Measurements from ENCODE around the gene USF2. TPM values are rescaled to one million over a fixed set of nuclear protein-coding genes. Genes with fewer than 3 reads are reported as not detected.

USF2 gene
- total RNA-seq, 1 donor from 2014 or later: 43.4 TPM

- DNase-seq (ENCODE audit: low read depth, low spot score): no peak
Observed at GRCh38 chr19:35298561-35298972, 29.8 kb downstream of the USF2 start.

DNA sequence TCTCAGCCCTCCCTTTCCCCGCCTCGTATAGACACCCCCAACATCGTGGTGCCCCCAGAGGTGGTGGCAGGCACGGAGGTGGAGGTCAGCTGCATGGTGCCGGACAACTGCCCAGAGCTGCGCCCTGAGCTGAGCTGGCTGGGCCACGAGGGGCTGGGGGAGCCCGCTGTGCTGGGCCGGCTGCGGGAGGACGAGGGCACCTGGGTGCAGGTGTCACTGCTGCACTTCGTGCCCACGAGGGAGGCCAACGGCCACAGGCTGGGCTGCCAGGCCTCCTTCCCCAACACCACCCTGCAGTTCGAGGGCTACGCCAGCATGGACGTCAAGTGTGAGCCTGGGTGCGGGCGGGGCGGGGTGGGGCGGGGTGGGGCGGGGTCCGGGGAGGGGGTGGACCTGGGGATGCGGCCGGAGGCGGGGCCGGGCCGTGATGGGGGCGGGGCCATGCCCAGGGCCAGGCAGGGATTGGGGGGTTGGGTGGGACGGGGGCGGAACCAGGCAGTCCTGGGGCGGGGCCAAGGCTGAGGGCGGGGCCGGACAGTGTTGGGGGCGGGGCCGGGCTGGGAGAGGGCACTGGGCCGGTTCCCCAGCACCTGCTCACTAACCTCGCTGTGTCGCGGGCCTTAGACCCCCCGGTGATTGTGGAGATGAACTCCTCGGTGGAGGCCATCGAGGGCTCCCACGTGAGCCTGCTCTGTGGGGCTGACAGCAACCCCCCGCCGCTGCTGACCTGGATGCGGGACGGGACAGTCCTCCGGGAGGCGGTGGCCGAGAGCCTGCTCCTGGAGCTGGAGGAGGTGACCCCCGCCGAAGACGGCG lies 31.0 kb downstream of the USF2 start:
- DNase-seq (ENCODE audit: low read depth, low spot score): no peak

DNA sequence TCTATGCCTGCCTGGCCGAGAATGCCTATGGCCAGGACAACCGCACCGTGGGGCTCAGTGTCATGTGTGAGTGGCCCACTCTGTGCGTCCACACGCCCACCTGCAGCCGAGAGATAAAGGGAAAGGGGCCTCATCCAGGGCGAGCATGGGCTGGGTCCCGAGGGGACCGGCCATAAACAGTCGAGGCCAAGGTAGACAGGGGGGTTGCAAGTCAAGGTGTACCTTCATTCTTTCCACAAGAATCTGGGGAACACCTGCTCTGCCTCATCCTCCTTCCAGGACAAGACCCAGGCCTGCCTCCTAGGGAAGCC lies 31.5 kb downstream of the USF2 start:
- no peak for DNase-seq (ENCODE audit: low read depth, low spot score)

GRCh38 chr19:35301961-35302360 lies 33.2 kb downstream of the USF2 start:
- DNase-seq (ENCODE audit: low read depth, low spot score): no peak

GRCh38 chr19:35302446-35302845 lies 33.7 kb downstream of the USF2 start:
- no peak for DNase-seq (ENCODE audit: low read depth, low spot score)

GRCh38 chr19:35303357-35303915 lies 34.7 kb downstream of the USF2 start:
- no peak for DNase-seq (ENCODE audit: low read depth, low spot score)

- DNase-seq (ENCODE audit: low read depth, low spot score): no peak
Observed at GRCh38 chr19:35304036-35304435, 35.3 kb downstream of the USF2 start.

GRCh38 chr19:35305181-35305580 lies 36.4 kb downstream of the USF2 start:
- no peak for DNase-seq (ENCODE audit: low read depth, low spot score)

- DNase-seq (ENCODE audit: low read depth, low spot score): no peak
Observed at GRCh38 chr19:35306473-35307246, 37.9 kb downstream of the USF2 start.

GRCh38 chr19:35307931-35308330 lies 39.2 kb downstream of the USF2 start:
- DNase-seq (ENCODE audit: low read depth, low spot score): no peak

GRCh38 chr19:35308910-35309309 lies 40.1 kb downstream of the USF2 start:
- DNase-seq (ENCODE audit: low read depth, low spot score): no peak

- DNase-seq (ENCODE audit: low read depth, low spot score): no peak
Observed at GRCh38 chr19:35309481-35310279, 40.9 kb downstream of the USF2 start.

GRCh38 chr19:35310331-35310730 lies 41.6 kb downstream of the USF2 start:
- DNase-seq (ENCODE audit: low read depth, low spot score): no peak

- no peak for DNase-seq (ENCODE audit: low read depth, low spot score)
Observed at GRCh38 chr19:35310811-35311465, 42.2 kb downstream of the USF2 start.

DNA sequence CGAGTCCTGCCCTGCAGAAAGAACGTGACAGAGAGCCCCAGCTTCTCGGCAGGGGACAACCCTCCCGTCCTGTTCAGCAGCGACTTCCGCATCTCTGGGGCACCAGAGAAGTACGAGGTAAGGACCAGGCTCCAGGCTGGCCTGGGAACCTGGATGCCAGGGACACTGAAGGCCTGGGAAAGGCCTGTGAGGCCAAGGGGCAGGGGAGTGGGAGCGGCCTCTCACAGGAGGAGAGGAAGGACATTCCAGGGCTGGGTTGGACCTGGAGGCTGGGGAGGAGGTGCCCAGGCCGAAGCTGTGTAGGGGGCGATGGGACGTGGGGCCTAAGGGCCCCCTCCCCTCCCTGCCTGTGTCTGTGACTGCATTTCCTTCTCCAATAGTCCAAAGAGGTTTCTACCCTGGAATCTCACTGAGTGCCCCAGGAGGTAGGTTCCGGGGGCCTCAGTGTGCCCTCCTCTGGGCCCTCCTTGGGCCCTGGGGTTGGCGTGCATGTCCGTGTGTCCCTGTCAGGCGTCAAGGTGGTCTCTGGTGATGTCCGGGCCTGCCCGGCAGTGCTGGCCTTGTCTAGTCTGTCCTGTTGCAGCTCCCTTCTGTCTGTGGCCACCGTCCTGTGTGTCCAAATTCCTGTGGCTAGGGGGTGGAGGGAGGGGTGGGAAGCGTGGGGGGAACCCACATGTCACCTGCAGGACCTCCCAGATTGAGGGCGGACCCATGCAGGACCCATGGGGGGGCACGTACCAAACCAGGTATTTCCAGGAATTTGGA lies 43.3 kb downstream of the USF2 start:
- DNase-seq (ENCODE audit: low read depth, low spot score): no peak

DNA sequence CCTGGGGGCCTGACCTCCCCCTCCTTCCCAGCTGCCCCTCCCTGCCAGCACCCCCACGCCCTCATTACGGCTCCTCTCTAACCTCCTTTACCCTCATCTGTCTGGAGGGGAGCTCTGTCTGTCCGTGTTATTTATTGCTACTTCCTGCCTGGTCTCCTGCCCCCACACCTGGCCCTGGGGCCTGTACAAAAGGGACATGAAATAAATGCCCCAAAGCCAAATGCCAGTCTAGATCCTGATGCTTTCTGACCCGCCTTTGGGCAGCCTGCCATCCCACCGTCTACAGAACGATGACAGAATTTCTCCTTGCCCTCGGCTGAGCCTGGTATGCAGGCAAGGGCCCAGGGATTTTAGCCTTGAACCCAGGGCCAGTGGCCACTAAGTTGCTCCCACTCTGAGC lies 44.8 kb downstream of the USF2 start:
- DNase-seq (ENCODE audit: low read depth, low spot score): no peak

DNA sequence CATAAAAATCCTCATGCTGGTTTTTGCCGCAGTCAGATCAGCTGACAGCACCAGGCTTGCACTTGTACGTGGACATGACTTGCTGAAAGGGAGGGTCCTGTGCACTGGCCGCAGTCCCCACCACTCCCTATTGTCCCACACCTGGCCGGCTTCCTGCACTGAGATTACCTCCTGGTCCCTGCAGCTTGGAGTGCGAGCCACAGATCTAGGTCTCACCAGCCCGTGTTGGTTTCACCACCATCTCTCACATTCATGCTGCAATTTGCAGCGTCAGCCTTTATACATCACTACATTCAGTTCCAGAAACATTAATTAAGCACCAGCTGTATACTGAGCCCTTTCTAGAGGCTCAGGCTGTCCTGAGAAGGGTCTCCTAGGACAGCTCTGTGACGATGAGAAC lies 45.3 kb downstream of the USF2 start:
- DNase-seq (ENCODE audit: low read depth, low spot score): no peak

GRCh38 chr19:35314858-35315470 lies 46.2 kb downstream of the USF2 start:
- DNase-seq (ENCODE audit: low read depth, low spot score): no peak

- DNase-seq (ENCODE audit: low read depth, low spot score): no peak
Observed at GRCh38 chr19:35315883-35316282, 47.1 kb downstream of the USF2 start.

DNA sequence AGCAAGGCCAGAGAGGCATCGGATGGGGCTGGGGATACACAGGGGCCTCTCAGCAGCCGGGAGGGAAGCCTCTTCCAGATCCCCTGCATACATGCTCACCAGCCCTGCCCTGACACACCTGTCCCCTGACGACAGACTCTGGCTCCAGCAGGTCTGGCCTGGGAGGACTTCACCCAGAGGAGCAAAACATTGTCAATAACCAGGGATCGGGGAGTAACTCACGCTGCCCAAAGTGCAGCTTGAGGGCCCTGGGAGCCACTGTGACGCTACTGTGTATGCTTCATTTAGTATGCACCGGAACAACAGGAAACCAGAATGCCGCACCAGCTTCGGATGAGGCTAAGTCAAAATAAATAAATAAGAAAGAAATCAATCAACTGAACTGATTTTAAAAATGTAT lies 47.8 kb downstream of the USF2 start:
- no peak for DNase-seq (ENCODE audit: low read depth, low spot score)
